GM21717 (cell line): ENCODE data around the gene PPP1R3C.

Source experiments
- ATAC-seq: cut with Tn5 transposase; IDR thresholded peaks from one replicate; pipeline ENCODE4 v1.9.1; 2021; ENCODE audit warnings: mild to moderate bottlenecking, moderate library complexity; ENCODE audit not compliant: unreplicated experiment

PPP1R3C gene

DNA sequence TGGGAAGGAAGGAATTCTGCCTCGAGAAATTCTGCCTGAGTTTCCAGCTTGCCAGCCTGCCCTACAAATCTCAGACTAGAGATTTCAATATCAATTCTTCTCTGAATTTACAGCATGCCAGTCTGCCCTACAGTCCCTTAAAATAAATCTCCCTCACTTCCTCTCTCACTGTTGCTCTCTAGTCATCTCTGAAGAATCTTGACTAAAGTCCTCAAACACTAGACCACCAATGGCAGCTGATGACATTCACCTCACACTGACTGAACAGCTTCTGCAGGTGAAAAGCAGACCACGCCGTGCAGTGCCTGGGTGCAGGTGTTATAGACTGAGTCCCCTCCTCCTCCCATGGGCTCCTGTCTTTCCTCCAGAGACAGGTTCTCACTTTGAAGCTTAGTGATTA lies 30.4 kb downstream of the PPP1R3C start:
- ATAC-seq = no peak

DNA sequence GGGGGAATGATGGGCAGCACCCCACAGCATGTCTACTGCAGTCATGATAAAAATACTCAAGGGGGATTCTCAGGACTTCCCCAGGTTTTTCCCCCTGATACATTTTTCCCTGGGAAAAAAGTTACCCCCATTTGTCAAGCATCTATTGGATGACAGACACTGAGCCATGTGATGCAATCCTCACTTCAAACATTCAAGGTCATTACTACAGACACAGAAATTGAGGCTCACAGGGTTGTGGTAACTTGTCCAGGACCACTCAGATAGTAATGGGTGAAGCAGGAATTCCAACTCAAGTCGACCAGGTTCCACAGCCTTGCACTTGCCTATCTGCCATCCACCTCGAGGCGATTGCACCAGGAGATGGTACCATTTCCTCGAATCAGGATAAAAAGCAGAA lies 31.7 kb downstream of the PPP1R3C start:
- no peak for ATAC-seq

DNA sequence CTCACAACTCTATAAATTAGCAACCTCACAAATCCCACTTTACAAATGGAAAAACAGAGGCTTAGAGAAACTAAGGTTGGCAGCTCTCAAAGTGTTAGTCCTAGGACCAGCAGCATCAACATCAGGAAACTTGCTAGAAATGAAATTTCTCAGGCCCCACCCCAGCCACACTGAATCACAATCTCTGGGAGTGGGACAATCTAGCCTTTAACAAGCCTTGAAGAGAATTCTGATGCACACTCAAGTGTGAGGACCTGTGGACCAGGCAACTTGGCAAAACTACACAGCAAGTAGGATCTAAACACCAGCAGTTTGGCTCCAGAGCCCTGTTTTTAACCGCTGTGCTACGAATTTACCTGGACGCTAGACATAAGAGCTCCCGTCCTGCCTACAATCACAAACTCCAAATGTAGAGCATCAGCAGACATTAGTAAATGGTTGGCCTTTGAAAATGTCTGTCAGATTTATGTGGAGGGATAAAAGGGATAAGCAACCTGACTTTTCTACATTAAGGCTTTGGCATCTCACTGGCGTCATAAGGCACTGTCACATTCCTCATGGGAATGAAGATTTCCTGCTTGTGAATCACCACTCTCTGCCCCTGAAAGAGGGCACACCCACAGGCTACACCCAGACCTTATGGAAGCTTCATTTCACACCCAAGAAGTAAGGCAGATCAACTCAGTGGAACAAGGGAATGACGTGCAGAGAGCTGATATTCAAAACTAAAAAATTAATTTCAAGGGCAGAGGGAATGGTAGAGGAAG lies 34.5 kb downstream of the PPP1R3C start:
- no peak for ATAC-seq

DNA sequence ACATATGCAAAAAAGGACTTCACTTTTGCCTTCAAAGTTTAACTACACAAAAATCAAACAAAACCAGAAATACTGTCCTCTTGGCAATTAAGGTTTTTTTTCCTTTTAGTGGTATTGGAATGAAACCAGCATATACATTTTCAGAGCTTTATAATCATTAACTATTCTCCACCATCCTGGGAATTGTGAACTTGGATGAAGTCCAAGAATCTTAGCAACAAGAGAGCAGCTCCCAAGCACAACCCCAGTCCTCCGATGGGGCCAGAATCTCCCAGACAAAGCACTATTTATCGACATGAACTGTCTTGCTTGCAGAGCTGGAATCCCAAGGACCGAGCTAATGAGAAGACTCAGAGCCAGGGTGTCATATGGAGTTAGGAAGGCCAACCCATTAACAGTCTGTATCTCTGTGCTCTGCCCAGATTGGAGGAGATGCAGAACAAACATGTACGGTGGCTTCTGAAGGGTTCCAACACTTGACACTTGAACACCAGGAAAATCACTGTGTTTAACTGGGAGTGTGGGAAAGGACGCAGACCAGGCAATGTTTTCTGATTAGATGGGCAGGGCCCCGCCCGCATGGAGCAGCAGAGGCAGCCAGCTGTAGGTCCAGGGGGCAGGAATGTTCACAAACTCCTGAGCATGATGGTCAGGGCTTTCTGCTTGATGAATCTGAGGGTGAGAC lies 35.5 kb downstream of the PPP1R3C start:
- ATAC-seq = no peak

DNA sequence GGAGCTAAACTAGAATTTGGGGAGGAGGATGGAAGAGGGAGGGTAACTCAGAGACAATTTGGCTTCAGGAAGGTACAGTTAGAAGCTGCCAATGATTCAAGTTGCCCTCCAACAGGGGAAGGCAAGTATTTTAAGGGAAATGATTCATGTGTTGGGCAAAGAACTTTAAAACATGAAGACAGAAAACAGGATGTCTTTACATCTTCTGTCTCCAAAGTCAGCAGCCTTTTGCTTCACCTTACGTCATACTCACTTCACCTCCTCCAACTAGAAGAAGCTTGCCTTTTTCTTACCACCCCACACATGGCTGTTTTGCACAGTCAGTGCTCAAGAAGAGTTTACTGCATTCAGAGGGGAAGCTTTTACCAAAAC lies 36.1 kb downstream of the PPP1R3C start:
- ATAC-seq = no peak

DNA sequence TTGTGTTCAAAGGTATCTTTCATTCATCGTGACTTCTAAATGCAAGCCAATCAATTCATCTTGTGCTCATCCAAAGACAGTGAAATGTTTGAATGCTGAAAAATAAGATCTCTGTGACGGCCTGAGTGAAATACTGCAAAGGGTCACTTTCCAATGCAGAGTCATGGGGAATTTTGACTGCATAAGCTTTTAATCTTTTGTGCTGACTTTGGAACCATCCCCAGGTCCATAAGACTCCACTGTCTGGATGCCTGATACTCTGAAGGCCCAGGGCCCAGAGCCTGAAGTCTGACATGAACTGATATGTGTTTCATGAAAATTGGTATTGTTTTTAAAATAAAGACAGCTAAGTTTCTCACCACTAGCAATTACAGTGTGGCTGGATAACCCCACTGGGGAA lies 39.0 kb downstream of the PPP1R3C start:
- ATAC-seq = no peak

DNA sequence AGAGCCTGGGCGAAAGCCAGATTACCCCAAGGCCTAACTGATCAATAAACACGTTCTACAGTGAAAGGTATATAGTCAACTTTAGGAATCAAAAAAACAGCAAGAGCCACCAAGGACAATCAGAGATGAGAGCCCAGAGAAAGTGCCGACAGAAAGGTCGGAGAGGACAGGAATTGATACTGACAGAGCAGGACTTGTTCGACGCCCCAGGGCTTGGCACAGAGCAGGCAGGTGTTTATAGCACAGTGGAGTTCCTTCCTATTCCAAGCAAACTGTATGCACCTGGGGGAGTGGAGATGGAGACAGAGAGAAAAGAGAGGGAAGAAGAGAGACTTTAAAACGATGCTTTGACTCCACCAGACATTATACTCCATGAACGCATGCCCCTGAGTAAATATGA lies 39.5 kb downstream of the PPP1R3C start:
- no peak for ATAC-seq

DNA sequence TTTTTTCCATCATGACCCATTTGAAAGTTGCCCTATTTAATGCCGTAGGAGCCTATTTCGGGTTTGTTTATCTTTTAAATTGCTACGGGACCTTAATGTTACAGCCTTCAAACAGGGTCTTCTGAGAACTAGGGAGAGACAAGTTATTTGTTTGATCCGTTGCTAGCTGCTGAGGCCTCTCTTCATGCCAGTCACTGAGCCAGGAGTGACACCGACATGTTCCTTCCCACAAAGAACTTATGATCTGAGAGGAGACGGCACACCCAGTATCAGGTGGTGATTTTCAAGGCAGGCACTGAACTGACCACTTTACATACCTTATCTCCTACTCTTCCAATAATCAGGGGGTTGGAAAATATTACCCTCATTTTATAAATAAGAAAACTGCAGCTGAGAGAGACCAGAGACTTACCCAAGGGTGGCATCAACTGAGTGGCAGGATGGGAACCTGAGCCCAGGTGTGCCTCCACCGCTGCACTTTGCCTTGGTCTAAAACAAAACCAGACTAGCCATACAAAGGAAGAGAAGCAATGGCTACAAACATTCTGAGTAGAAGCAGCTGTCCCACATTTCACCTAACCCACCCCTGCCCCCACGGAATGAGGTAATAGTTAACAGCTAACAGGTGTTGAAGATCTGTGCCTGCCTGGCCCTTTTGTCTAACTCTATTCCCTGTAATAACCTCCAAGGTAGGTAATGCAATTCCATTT lies 40.5 kb downstream of the PPP1R3C start:
- no peak for ATAC-seq

DNA sequence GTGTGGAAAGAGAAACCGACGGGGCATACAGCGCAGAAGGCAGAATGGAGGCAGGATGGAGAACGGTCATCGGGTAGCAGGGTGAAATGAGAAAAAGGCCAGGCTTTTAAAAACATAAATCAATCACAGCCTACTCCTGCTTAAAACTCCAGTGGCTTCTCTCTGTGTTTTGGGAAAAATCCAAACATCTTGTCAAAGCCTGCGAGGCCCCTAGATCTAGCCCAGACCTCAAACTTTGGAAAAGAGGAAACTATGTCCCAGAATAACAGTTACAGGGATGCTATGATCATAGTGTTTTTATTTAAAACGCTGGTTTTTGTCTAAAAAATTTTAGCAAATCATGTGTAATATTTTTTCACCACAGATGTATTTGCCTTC lies 41.1 kb downstream of the PPP1R3C start:
- ATAC-seq = no peak

DNA sequence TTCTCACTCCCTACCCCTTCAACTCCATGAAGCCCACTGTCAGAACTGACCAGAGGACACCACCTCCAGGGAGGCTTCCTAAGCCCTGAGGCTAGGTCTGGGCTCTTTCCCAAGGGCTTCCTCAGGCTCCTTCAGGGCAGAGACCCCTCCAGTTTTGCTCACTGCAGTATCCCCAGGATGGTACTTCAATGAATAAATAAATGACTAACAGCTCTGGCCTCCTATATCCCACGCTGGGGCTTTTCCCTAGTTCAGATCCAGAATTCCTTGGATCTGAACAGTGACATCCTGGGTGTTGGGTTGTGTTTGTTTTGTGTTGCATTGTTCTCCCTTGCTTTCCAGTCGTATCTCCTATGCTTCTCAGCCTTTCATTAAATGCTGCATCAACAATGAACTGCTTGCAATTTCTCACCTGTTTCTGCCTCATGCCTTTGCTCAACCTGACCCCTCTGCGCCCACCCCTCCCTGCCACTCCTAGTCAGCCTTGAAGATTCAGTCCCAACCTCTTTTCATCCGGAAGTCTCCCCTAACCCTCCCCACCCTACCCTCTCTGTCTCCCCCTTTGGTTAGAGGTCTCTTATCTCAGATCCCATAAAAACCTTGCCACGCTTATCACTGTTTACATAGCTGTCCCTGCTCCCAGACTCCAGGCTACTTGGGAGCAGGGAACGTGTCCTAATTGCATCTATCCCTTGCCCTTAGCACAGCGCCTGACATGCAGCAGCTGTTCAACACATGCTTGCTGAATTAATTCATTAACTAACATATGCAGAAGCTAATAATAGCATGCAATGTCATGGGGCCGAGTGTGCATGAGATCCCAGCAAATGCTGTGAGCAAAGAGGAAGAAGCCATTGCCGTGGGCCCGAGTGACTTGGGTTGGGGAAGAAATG lies 41.7 kb downstream of the PPP1R3C start:
- no peak for ATAC-seq

DNA sequence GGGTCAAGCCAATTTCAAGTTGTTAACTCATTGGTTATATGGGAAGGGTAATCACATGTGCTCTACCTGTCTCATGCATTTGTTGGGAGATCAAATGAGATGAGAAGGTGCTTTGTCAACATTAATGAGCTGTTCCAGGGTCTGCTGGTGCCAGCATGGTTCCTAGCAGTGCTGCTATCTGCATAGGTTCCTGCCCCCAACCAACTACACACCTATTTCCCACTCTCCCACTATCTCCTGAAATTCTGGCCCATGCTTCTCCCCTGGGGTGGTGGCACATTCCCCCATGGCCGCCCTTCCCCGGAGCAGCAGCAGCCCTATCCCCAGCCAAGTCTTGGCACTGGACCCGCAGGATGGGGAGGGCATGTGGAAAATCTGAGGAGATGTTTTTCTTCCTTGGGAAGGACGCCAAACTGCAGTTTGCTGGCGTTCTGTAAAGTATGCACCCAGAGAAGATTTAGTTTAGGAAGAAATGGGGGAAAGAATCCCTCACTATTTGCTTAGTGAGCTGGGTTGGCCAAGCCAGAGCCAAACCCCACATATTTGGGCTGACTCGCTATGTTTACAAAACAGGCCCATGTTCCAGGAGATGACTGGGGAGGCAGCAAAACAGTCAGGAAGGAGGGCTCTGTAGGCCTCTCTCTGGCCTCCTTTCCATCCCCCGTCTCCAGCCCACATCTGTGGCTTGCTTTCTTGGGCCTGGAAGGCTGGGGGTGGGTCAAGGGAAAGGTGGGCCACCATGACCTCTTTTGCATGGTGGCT lies 42.5 kb downstream of the PPP1R3C start:
- ATAC-seq = no peak

DNA sequence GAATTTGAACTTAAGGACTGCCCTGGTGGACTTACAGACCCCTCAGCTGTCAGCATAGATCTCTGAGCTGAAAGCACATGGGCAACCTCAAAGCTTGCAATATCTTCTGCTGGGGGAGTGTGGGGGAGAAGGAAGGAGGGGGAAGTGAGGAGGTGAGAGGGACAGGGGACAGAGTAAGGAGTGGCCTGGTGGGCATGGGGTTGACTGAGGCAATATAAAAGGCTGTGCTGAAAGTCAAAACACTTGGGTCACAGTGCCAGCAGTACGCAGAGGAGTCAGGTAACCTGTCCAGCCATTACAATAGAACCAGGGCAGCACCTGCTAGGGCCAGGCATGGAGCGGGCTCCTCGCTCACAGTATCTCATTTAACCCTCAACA lies 43.2 kb downstream of the PPP1R3C start:
- ATAC-seq = no peak

DNA sequence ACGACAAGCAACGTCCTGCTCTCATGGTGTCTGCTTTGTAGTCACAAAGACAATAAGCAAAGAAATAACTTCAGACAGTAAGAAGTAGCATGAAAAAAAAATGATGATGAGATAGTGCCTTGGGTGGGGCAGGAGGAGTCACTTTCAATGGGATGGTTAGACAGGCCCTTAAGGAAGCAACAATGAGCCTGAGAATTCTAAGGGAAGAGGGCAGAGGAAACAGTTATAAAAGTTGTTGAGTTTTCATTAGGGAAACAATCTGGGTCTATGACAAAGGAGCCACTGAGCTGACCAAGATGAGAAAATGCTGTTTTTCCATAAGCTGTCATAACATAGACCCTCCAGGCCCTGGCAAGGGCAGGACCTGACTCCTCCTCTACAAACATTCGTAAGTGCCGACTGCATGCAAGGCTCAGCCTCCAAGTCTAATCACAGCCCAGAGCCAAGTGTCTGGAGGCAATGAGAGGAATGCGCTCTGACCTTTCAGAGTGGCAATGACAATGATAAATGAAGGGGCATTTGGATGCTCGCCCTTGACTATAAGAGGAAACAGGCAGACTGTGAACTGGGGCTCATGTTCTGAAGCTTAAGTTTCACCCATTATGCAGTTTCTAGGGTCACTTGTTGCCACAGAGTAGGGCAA lies 43.7 kb downstream of the PPP1R3C start:
- ATAC-seq = no peak

DNA sequence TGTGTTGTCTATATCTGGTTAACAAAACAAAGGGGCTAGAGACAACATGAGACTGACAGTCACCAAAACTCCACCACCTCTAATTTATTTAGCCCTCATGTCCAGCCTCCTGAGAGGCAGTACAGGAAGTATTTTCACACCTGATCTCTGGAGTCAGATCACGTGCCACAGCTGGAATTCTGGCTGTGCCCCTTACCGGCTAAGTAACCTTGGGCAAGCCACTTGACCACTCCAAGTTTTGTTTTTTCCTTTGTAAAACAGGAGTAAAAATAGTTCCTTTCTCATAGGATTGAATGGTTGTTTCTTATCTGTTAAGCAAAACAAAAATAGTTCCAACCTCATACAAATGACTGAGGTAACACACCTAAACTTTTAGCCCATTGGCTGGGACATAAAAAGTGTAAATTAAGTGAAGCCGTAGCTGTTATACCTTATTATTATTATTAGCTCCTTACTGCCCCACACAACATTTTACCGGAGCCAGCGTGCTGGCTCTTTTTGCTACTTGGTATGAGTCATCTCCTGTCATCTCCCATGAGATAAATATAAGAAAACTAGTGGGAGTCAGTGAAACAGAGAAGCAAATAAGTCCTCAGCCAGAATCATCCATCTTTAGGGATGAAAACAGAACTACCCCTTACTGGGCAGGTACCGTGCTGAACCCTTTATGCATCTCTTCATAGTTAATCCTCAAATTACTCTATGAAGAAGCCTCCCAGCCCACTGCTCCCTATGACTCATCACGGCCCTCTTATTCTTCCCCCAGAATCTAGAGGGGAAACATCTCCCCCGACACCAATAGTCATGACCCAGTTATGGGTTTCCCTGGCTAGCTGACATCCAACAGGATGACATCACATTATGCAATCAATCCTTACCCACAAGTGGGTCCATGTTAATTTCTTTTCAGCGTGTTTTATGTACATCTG lies 44.9 kb downstream of the PPP1R3C start:
- no peak for ATAC-seq

DNA sequence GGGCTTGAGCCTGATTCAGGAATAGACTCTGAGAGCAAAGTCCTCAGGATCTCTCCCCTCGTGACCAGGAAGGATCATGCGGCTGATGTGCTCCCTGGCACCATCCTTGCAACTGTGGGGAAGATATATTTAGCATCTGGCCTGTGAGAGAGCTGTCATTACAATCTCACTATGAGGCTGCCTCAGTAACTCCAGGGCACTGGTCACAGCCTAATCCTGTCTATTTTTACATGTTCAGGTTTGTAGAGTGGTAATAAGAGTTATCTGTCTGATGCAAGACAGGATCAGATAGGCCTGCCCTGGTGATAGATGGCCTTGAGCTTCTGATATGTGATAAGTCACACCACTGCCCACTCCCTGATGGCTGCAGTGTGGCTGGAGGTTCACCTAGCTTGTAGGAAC lies 50.7 kb downstream of the PPP1R3C start:
- no peak for ATAC-seq

DNA sequence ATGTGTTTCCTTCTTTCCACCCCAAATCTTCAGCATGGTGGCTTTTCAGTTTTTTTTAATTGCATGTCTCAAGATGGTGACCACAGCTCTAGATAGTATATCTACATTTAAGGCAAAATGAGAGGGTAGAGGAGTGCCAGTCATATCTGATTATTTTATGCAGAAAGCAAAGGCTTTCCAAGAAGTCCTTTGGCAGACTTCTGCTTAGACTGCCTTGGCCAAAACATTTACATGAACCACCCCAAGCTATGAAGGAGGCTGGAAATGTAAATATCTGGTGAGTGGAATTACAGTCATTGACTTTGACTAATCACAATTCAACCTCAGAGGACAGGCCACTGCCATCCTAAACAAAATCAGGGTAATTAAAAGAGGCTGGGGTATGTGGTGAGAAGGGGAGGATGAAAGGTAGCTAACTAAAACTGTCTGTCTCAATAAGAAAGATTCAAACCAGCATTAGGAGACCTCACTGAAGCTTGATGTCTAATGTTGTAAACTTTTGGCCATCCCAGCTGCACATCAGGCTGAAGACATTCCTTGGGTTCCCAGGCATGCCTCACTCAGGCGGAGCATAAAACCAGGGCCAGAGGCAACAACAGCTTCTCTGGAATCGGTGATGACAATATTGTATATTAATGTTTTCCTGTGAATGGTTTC lies 53.4 kb downstream of the PPP1R3C start:
- no peak for ATAC-seq
